HS-27A (cell line): ENCODE measurements around the gene SHISA5.
A peak's percentile ranks its signal among the peaks of the same experiment; 100 is the strongest.

Experiments used
- DNase-seq: peaks from one replicate; pipeline ENCODE4 v3.0.0-alpha.2; 2012; ENCODE audit warnings: low read depth, missing footprints

SHISA5 gene

DNA sequence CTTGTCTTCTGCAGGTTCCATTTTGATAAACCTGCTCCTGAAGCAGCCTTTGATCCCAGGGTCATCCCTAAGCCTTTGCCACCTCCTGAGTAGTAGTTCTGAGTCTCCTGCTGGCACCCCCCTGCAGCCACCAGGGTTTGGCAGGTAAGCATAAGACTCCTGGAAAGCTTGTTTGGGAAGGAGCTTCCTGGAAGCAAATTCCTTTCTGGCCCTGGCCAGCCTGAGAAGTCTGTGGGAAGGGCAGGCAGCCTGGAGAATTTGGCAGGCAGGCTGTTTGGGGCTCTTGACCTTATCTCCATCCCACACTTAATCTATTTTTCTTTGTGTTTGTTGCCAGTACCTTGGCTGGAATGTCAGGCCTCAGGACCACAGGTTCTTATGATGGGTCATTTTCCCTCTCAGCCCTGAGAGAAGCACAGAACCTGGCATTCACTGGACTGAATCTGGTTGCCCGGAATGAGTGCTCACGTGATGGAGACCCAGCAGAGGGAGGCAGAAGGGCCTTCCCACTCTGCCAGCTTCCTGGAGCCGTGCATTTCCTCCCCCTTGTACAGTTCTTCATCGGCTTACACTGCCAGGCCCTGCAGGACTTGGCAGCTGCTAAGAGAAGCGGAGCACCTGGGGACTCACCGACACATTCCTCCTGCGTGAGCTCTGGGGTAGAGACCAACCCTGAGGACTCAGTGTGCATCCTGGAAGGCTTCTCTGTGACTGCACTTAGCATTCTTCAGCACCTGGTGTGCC lies 44.0 kb downstream of the SHISA5 start:
- DNase-seq, result no peak

DNA sequence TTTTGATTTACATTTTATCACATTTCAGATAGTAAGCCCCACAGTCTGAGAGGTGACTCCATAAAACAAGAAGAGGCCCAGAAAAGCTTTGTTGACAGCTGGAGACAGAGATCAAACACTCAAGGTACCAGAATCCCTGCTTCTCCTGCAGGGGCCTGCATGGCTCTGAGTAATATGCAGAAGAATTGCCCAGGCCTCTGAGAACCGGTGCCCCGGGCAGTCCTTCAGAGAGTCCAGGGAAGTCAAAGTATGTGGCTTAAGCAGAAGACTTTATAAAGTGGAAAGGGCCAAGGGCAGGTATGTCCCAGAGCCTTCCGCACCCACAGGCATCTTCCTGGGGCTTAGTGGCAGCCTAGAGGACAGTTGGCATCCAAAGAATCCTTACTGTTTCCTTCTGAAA lies 44.6 kb downstream of the SHISA5 start:
- DNase-seq, result no peak

DNA sequence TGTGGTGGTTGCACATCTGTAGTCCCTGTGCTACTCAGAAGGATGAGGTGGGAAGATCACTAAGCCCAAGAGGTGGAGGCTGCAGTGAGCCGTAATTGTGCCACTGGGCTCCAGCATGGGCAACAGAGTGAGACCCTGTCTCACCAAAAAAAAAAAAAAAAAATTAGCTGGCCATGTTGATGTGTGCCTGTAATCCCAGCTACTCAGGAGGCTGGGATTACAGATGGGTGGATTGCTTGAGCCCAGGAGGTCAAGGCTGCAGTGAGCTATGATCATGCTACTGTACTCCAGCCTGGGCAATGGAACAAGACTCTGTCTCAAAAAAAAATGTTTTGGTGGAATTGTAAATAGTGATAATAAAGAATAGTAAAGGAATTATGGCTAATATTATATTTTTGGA lies 47.5 kb downstream of the SHISA5 start:
- DNase-seq, result no peak

DNA sequence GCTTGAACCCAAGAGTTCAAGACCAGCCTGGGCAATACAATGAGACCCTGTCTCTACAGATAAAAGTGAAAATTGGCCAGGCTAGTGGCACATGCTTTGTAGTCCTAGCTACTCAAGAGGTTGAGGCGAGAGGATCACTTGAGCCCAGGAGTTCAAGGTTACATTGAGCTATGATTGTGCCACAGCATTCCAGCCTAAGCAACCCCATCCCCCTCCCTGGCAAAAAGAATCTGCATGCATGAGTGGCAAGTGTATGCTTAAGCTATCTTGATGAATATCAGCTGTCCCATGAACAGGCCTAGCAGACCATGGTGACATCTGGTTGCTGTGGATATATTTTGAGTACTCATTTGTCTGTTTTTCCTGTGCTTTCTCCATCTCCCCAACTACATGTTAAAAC lies 52.7 kb downstream of the SHISA5 start:
- DNase-seq, result no peak

DNA sequence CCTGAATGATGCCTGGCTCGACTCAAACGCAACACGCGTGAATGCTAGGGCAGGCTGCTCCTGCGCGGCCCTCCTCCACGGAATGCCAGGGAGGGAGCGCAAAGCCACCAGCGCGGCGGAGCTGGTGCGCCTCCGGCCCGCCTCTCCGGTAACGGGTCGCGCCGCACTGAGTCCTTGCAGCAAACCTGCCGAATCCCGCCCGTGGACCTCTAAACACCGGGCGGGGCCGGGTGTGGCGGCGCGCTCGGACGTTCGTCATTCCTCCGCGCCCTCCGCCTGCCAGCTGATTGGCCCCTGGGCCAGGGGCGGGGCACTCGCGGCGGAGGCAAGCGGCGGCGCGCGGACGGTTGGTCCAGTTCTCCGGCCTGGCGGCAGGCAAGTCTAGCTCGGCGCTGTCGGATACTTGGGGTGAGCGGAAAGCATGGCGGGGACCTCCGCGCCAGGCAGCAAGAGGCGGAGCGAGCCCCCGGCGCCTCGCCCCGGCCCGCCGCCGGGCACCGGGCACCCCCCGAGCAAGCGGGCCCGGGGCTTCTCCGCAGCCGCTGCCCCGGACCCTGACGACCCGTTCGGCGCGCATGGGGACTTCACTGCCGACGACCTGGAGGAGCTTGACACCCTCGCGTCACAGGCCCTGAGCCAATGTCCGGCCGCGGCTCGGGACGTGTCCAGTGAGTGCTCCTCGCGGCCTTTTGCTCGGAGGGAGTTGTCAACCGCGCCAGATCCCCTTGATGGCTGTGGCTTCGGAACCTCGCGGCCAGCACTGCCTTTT lies 57.4 kb downstream of the SHISA5 start, which contains the start of gene ATRIP:
Gene ATRIP, plus strand, starts transcription at position 313 of the 769 bp plus-strand sequence. Its CDS starts 109 bp downstream, at position 422.
- peak; percentile 59 for DNase-seq

DNA sequence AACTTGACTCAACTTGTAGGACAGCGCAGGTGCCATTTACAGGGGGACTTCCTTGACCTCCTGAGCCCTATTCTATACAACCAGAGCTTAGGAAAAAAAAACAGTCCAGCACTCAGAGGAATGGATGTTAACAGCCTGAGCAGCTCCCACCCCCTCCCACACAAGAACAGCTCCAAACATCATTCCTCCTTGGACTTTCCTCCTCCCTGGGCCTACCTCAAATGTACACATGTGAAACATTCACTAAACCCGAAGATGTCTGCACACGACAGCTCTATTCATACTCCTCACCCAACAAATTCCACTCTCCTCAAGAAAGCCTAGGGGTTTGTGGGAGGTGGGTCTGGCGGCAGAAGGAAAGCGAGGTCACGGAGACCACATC lies 57.9 kb downstream of the SHISA5 start:
- DNase-seq, result no peak

DNA sequence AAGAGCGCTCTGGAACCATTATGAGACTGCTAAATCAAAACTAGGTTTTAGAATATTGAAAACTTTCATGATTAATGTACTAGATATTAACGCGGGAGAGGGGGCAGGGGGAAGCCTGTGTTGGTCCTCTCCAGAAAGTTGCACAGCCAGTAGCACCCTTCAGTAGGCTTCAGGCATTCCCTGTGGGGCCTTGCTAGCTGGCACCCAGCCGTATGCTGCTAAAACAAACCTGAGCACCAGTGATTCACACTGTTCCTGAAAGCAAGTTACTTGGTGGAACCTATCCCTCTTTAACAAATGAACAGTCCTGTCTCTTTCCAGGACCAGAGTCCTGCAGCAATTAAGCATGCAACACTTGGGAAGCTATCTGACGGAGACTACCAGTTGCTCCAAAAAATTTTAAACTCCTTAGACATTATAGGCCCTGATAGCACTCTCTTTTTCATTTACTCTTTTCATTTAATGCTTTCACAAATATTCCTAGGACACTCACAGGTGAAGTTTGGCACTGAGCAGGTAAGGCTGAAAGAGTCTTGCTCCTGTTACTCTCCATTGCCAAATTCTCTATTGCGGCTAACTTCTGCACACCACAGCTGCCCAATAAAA lies 58.6 kb downstream of the SHISA5 start:
- DNase-seq, result no peak

DNA sequence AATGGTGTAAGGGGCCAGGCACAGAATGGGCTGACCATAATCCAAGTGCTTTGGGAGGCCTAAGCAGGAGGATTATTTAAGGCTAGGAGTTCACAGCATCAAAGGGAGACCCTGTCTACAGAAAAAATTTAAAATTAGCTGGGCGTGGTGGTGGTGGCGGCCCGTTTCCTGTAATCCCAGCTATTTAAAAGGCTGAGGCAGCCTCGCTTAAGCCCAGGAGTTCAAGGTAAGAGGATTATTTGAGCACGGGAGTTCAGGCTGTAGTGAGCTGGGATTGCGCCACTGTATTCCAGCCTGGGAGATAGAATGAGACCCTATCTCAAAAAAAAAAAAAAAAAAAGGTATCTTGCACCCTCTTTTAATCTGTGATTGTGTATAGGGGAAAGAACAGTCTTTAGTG lies 62.0 kb downstream of the SHISA5 start:
- no peak for DNase-seq

DNA sequence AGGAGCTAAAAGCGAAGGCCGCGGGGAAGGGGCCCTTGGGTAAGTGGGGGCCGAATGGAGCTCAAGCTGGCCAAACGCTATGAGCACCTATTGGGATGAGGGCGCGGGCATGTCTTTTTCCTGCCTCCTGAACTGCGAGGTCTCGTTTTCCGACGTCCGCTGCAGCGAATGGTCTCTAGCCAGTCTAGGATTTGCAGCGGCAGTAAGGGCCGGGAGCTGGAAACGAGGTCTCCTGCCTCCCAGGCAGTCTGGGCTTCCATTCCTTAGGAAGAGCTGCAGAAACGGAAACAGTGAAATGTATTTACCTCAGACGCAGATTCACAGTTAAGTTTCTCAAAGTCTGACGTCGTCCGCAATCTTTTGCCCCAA lies 63.4 kb downstream of the SHISA5 start:
- no peak for DNase-seq

DNA sequence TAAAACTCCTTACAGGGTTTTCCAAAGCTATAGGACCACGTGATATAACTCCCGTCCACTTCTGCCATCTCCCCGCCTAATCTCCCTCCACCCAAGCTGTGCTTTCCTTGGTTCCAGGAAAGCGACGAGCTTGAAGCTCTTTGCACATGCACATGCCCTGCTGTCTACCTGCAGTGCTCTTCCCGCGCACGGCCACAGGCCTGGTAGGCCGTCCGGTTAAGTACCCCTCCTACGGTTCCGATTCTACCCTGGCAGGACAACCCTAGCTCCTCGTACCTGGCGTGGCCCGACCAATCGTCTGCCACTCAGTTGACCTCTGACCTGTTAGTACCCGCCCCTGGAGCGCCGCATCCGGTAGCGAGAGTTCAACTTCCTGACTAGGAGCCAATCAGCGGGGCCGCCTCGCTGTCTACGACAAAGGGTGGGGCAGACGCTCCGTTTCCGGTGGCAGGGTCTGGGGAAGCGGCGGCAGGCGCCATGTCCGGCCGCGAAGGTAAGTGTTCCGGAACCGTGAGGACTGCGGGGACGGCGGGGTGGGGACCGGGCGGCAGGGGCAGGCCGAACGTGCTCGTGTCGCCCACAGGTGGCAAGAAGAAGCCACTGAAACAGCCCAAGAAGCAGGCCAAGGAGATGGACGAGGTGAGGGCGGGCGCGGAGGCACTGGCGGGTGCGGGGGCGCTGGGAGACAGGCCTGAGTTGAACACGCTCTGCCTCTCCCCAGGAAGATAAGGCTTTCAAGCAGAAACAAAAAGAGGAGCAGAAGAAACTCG lies 64.0 kb downstream of the SHISA5 start, which contains the start of the genes CCDC51 and TMA7:
Gene CCDC51, minus strand, starts transcription at position 300 of the 770 bp plus-strand sequence. CDS start 4,991 bp downstream, outside the sequence.
Gene TMA7, plus strand, starts transcription at position 438 of the 770 bp plus-strand sequence. Its CDS starts 40 bp downstream, at position 478.
- peak; percentile 93 for DNase-seq

DNA sequence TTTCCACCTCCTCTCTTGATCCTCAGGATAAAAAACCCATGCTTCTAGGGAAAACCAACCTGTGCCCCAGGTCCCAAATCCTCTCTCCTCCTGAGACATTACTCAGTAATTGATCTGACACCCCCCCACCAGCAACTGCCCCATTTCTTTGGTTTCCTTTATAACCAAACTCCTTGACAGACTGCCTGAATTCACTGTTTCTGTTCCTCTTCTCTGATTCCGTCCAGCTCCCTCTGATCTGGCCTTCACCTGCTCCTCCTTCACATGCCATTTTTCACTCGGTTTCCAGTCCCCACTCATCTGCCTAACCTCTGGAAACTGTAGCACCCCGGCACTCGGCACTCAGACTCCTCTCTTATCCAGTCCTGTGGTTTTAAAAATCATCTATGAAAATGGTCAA lies 66.2 kb downstream of the SHISA5 start:
- DNase-seq, result no peak

DNA sequence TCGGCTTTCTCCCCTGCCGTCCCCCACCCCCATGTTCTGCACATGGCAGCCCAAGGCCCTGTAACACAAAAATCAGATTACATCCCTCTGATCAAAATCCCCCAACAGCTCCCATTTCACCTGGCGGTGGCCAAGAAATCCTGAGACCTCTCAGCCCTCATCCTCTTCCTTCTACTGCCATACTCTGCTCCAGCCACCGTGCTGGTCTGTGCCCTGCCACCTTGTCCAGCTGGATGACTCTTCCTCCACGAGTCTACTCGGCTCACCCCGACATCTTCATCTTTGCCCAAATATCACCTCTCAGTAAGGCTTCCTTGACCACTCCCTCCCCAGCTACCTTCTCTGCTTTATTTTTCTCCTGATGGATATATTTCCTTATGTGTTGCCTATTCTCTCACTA lies 67.1 kb downstream of the SHISA5 start:
- no peak for DNase-seq

DNA sequence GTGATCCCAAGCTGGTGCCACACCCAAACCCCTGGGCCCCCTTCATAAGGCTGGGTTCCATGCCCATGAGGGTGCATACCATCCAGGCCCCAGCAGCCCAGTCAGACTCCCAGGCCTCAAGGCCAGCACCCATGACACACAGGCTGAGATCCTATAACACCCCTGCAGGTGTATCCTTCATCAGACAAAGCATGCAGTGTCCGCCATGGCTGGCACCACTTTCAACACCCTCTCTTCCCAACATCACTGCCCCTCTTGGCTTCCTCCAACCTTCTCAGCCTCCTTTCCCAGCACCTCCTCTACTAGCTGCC lies 67.5 kb downstream of the SHISA5 start:
- DNase-seq, result no peak

DNA sequence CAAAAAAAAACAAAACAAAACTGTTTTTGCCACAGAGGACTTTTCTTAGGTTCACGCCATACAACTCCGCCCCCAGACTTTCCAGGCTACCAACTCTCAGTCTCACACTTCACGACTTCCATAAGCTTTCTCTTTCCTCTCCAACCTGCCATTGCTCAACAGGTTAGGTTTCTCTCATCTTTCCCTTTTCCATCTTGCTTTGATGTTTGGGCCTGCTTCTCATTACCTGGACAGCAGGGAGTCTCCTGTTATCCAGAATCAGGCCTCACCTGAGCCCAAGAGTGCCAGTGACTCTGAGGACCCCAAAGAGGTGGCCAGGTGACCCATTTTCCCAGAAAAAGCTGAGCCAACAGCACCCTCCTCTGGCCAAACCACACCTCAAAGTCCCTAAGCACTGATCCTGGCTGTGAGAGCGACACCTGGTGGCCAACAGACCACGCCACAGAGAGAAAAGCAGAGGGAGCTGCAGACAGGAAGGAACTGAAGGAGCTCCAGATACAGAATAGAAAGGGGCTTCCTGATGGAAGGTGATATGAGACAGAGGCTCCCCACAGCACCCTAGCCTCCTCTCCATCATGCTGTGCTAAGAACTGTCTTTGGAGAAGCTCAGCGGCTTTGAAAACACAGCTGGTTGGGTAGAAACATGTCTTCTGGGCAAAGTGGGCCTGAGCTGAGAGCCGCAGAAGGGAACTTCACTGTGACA lies 68.0 kb downstream of the SHISA5 start:
- DNase-seq, result peak; percentile 63

DNA sequence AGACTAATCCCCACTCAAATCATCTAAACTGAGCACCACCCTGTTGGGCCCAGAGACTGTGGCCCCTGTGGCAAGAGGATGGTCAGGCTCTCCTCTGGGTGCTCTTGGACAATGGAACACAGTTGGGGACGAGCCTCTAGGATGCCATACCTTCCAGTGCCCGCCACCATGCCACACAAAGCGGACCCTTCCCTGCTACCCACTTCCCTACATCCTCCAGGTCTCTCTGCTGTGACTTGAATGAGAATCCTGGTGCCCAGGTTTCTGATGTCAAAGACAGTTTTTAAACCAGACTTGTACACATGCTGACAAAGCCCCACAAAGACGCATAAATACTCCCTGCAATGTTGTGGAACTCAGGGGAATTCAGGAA lies 68.8 kb downstream of the SHISA5 start:
- DNase-seq, result no peak

DNA sequence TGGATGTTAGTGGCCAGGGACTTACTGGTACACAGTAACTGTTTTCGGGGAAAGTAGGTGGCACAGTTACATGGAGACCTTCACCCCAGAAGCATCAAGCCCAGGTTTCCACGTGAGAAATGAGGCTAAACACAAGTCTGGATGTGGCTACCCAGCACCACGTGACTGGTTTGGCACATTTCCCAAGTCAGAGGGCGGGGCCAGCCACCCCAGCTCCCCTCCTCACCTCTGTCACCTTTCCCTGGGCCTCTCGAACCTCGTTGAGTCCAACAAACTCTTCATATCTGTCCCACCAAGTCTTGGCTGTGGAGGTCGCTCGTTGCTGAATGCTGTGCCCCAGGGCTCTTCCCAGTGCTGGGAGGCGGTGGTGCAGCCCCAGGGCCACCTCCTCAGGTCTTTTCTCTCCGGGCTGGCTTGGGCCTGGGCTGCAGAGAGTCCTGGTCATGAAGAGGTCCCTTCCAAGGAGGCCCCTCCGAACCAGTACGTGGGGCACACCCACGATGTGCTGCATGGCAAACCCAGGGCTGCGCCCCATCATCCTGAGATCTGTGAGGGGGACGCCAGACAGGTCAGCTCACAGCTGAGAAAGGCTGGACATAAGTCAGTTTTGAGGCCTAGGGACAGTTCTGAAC lies 69.3 kb downstream of the SHISA5 start:
- DNase-seq, result no peak

DNA sequence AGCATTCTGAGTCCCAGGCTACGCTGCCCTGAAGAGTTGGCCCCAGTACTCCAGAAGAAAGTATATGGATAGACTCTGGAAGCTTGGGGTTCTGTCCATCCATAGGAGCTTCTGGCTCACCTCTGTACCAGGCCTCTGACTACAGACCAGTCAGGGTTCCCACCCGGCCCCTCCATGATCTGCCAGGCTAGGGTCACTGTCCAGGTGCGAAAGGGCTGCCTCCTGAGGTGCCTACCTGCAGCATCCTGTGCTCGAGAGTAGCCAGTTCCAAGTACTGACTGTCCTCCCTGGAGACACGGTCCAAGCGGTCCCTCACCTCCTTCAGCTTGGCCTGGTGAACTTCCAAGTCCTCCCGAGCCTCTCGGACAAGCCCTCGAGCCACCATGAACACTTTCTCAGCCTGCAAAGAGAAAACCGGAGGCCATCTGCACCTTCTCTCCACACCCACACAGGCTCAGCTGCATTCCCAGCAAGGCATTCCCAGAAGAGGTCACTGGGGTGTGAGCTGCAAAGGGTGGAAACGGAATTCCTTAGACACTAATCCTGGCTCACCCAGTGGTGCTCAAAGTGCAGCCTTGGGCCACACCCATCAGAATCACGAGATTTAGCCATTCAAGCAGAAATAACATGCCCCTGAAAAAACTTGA lies 70.4 kb downstream of the SHISA5 start:
- peak; percentile 72 for DNase-seq

DNA sequence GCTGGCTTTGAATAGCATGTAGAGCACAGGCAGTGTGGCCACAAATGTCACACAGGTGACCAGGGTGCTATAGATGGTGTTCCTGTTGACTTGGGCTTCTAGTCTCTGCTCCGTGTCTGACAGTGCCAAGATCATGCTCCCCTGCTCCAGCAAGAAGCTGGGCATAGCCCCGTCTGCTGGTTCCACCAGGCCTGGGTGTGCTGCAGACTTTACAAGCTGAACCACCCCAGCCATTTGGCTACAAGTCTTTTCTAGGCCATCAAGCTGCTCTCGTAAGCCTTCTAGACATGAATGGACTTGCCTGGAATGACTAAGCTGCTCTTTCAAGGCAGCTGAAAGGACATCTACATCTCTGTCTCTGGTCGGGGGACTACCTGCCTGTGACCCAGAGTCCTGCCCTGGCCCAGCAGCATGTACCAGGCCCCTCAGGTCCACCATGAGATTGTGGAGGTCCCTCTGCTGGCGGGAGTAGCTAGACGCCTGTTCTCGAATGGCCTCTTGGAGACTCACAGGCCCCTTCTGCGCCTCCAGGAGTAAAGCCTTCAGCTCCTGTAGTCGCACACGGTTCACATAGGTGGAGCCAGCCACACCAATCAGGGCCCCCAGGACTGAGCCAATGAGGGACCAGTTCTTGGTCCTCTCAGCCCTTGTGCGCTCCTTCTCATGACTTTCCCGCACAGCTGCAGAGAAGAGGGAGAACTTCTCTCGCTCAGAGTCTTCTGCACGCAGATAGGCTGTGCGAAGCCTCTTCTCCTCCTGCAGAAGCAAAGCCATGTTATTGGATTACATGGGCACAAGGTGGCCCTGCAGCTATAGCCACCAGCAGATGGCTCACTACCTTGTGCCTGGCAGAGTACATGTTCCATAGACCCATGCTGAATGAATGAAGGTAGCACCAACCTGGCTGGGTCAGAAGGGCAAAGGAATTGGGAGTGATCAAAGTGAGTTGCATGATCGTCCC lies 71.3 kb downstream of the SHISA5 start:
- DNase-seq, result no peak

DNA sequence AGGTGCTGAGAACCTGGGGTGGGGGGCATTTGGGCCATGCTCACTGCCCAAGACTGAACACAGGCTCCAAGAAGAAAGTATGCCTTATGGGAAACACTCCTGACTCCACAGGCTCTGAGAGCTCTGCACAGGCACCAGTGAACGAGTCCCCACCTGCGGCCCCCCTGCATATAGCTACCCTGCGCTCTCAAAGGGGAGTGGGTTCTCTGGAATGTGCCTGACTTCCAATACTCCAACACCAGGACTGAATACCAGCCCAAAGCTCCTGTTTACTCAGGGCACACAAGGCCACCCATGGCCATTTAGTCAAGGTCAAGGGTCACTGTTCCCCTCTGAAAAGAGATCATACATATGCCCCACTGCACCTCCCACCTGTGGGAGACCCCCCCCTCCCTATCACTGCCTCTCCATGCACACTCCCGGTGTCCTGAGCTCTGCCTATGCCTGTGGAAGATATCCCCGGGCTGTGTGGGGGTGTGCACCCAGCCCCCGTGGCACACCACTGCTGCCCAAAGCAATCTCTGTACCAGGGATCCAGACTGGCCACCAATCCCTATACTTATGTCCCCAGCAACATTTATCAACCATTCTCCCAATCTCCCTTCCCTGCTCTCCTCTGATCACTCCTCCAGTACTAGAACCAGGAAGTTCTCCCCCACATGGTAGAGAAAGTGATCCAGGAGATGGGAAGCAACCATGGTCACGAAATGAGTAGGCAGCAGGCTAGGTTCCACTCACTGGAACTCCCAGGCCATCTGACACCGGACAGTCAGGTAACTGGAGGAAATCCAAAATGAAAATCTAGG lies 72.5 kb downstream of the SHISA5 start:
- no peak for DNase-seq
